GM21528 (cell line): Measurements from ENCODE around the gene FLNB.

Source experiments
- ATAC-seq: cut with Tn5 transposase; IDR thresholded peaks from one replicate; pipeline ENCODE4 v1.9.1; 2021; ENCODE audit warnings: mild to moderate bottlenecking, moderate library complexity; ENCODE audit not compliant: unreplicated experiment, low FRiP score

The FLNB gene

DNA sequence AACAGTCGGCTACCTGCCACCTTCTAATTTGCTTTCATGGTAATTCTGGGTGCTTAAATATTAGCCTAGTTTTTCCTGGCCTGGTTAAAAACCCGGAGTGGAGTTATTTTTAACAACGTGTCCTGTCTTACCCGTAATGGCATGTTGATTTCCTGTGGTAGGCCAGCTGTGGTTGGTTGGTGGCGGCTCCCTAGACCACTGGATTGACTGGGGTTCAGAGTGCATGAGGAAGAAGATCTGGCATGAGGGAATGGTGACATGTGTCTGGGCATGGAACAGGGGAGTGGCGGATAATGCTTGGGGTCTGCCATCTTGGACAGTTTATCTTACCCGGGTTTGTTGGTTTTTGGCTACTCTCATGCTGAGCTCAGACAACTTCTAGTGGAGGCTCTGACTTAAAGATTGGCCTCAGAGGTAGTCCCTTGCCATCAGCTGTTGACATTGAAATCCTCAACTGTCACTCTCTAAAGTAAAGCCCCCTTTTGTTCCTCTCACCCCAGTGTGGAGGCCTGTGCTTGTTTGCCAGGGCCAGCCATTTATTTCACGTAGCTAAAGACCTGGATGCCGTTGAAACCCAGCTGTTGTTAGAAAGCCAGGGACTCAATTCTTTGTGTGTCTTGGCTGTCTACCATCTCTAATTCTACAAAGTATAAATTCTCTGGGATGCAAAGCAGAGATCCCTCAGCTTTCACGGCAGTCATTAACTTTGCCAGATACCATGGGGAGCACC lies 121.0 kb downstream of the FLNB start:
- ATAC-seq: no peak

DNA sequence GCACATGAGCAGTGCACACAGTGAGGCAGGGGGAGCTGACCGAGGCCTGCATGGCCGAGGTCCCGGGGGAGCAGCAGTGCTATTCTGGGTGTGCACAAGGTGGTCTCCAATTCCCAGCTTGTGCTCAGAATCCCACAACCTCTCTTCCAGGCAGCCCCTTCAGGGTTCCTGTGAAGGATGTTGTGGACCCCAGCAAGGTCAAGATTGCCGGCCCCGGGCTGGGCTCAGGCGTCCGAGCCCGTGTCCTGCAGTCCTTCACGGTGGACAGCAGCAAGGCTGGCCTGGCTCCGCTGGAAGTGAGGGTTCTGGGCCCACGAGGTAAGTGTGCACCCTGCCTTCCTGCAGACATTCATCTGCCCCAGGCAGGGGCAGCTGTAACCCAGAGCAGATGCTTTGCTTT lies 122.4 kb downstream of the FLNB start:
- no peak for ATAC-seq

DNA sequence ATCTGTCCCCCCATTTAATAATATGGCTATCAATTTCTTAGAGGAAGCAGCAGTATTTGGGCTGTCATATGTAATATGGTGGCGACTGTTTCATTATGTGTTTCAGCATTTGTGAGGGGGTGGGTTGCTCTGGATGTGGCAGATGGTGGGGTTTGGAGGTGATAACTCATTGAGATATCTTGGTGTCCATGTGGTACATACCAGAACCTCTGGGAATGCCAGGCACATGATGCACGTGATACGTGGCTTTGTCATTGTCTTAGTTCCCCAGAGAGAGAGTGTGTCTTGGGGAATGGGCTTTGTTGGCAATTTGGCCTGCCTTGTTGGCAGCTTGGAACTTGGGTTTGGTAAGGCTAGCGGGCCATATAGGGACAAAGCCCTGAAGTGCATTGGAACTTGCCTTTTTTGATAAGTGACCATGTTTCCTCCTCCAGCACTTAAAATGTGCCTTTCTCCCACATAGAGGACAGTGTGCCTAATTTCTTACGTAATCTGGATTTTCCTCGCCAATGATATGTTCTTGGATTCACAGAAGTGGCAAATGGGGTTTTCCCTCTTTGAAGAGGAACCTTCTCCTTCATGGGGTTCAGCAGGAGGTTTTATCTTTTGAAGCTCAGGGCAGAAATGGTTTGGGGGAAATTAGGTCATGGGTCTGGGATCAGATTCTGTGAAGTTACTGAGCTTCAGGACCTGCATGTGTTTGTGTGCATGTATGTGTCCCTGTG lies 123.0 kb downstream of the FLNB start:
- no peak for ATAC-seq

DNA sequence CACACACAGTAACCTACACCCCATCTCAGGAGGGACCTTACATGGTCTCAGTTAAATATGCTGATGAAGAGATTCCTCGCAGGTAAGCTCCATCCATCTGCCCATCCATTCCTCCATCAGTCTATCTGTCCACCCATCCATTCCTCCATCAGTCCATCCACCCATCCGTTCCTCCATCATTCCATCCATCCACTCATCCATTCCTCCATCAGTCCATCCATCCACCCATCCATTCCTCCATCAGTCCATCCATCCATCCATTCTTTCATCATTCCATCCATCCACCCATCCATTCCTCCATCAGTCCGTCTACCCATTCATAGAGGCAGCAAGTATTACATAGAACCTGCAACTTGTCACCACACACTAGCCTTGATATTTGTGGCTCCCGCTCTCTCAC lies 124.6 kb downstream of the FLNB start:
- ATAC-seq: no peak

DNA sequence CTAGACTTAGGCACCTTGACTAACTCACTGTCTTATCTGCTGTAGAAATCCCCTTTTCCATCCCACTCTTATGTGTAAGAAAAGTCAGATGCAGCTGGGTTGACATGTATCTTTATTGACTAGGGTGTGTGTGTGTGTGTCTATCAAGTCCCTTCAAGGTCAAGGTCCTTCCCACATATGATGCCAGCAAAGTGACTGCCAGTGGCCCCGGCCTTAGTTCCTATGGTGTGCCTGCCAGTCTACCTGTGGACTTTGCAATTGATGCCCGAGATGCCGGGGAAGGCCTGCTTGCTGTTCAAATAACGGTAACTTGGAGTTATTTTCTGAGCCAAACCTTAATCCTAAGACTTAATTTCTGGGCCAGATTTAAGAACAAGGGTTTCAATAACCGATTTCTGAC lies 126.2 kb downstream of the FLNB start:
- ATAC-seq: no peak

DNA sequence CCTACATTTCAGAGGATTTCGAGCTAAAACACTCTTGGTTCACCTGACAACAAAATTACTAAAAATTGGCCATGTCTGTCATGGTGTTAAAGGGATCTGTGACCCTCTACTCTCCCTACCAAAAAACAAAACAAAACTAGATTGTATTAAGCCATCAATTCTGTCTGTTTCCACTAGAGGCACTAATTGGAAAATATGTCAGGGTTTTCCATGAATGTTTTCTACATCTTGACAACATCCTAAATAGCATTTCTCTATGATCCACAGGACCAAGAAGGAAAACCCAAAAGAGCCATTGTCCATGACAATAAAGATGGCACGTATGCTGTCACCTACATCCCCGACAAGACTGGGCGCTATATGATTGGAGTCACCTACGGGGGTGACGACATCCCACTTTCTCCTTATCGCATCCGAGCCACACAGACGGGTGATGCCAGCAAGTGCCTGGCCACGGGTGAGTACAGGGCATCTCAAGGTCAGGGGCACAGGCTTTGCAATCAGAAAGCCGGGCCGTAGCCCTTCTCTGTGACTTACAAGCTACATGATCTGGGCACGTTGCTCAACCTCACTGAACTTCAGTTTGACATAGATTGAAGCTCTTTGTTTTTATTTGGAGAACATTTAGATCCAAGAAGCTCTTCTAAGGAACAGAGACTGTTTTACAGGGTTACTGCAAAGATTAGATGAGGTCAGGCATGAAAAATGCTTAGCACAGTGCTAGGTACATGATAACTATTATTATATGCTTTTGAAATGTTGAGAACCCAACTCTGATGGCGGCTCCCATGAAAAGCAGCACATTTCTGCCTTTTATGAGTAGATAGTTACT lies 127.7 kb downstream of the FLNB start:
- ATAC-seq: no peak

DNA sequence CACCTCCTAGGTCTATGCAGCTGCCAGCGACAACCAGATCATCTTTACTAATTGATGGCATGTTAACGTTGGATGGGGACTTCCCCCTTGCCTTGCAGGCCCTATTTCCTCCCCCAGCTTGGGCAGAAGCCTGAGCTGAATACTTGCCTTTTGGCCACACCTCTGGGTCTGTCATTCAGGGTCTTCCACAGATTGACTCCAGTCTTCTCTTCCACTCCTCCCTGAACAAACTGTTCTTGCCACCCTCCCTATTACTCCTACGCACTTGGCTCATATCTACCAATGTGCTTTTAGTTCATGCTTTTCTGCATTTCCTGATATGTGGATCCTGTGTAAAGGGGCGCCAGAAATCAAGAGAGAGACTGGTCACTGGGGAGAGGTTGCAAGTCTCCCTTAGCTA lies 129.1 kb downstream of the FLNB start:
- no peak for ATAC-seq

DNA sequence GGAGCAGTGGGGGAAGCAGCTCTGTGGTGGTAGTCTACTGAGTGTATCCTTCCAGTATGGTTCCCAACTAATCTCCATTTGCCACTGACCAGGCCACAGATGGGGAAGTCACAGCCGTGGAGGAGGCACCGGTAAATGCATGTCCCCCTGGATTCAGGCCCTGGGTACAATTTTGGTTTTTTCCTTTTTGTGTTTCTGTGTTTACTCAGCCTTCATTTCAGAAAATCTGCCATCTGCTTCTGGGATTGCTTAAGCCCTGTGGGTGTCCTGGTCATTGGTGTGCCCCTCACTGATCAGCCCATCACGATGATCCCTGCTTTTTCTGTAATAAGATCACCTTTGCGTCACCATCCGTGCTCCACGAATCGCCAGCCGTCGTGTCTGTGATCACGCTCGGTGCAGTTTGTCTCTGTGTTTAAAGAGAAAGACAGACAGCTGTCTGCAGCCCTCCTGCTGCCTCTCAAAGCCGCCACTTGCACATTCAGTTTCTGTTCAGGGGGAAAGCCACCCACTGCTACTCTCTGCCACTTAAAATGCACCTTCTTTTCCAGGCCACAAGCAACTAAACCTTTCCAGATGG lies 133.6 kb downstream of the FLNB start:
- no peak for ATAC-seq

DNA sequence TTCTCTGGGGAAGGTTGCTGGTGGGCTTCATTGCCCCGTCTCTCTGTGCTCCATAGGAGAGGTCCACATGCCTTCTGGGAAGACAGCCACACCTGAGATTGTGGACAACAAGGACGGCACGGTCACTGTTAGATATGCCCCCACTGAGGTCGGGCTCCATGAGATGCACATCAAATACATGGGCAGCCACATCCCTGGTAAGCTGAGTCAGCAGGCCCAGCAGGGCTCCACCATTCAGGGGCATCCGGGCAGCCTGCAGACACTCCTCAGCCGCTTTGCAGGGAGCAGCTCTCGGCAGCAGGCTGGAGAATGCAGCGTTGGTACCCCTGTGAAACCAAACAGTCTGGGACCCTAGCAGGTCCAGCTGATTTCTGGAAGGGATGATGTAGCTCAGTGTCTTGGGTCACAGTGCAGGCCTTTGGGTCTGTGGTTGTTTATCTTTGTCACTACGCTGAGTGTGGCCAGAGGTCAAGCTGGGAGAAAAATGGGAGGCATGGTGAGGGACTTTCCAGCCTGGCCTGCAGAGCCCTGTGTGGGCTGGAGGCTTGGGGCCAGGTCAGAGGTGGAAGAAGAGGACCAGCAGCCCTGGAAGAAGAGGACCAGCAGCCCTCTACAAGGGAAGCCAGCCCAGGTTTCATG lies 135.3 kb downstream of the FLNB start:
- no peak for ATAC-seq

DNA sequence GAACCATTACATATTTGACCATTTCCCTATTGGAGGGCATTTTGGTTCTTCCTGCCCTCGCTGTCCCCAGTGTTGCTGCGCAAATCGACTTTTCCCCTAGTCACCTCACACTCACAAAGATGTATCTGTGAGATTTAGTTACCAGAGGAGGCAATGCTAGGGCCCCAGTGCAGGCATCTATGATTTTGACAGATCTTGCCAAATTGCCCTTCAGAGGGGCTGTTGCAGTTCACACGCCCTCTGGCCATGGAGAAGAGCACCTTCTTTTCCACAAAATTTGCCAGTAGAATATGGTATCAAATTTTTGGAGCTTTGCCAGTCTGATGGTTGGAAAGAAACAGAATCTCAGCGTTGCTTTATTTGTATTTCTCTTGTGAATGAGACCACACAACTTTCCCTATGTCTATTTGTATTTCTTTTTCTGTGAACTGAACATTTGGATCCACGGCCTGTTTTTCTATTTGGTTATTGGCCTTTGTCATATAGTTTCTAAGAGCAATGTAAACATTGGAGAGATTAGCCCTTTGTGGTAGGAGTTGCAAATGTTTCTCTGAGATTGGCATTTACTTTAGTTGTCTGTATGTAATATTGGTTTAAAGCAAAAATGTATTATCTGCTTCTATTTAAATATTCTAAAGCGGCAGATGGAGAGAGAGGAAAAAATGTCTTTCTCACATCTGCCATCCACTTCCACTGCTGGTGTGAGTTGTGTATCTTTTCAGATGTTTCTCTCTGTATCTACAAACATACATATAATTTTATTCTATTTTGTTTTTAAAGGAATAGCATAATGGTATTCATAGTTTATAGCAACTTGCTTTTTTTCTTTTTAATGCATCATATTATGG lies 136.5 kb downstream of the FLNB start:
- ATAC-seq: no peak

DNA sequence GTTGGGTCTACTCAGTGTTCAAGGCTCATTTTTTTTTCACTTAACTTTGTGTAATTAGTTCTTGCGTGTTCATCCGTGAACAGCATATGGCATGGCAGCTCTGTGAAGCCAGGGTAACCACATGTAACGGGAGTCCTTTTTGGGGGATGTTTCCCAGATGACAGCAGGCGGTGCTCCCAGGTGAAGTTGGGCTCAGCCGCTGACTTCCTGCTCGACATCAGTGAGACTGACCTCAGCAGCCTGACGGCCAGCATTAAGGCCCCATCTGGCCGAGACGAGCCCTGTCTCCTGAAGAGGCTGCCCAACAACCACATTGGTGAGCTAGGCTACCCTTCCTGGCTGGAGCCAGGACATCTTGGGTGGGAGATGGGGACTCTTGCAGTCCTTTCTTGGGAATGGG lies 139.8 kb downstream of the FLNB start:
- no peak for ATAC-seq

DNA sequence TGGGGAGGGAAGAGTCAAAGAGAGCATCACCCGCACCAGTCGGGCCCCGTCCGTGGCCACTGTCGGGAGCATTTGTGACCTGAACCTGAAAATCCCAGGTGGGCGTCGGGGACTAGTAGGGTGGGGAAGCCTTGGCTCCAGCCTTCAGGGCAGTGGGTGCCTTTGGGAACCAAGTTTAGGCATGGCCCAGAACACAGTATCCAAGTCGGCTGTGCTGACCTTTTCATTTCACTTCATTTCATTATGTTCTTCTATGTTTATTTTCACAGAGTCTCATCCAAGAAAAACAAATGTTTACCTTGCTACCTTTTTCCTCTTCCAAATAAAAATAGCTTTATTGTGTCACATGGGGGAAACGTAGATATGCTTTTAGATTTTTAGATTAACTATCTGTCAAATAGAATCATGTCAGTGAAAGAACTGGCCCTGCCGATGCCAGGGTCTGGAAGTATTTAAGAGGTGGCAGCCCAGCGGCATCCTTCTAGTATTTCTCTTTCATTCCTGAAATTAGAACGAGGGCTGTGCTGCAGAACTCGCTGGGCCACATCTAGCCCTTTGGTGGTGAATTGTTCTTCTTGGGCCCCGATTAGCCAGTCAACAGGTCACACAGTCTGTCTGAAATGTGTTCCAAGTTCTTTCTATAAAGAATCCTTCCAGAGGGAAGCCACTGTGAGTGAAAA lies 142.0 kb downstream of the FLNB start:
- ATAC-seq: no peak

DNA sequence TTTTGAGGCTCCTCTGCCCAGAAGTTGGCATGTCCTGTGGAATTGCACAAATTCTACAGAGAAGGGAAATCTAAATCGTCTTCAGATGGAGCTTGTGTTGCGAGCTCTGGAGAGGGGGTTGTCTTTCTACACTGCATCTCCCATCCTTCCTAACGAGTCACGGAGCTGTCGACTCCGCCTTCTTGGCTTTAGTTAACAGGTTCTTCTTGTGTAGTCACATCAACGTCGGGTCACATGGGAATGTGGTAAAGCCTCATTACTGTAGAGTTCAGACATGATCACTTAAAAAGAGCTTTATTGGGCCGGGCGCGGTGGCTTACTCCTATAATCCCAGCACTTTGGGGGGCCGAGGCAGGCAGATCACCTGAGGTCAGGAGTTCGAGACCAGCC lies 142.6 kb downstream of the FLNB start:
- ATAC-seq: no peak

DNA sequence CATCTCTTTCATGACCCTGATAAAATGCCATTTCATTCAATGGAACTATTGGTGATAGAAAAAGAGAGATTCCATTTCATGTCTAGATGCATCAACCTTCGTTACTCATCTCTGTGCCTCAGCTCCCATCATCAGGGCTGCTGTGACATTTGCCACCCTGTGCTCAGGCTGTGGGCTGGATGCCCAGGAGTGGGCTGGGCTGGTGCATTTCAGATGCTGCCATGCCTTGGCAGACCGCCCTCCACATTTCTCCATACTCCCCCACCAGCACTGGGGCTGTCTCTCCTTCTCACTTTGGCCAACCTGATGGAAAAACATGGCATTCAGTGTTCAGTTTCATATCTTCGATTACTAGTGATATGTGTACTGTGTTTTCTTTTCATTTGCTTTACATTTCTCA lies 143.4 kb downstream of the FLNB start:
- no peak for ATAC-seq

DNA sequence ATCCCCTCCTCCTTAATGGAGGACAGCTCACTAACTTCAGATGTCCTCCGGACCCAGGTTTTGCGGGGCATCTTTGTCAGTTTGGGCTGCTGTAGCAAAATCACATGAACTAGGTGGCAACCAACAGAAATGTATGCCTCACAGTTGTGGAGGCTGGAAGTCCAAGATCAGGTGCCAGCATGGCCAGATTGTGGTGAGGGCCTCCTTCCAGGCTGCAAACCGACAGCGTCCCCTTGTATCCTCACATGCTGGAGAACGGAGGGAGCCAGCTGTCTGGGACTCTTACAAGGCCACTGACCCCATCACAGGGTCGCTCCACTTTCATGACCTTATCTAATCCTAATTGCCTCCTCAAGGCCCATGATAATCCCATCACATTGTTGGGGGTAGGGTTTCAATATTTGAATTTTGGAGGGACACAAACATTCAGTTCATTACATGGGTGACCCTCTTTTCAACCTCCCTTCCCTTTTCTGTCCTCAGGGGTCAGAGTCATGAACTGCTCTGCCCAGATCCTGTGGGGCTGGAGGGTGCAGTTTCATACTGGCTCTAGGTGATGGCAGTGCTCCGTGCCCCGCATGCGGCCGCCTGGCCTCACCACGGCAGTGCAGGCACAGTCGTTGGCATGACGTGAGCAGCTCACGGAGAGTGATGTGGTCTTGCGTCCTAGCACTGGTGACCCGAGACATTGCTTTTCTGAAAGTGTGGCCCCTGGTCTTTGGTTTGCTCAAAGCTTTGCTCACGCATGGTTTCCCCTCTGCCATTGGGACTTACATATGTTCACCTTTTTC lies 144.2 kb downstream of the FLNB start:
- no peak for ATAC-seq

DNA sequence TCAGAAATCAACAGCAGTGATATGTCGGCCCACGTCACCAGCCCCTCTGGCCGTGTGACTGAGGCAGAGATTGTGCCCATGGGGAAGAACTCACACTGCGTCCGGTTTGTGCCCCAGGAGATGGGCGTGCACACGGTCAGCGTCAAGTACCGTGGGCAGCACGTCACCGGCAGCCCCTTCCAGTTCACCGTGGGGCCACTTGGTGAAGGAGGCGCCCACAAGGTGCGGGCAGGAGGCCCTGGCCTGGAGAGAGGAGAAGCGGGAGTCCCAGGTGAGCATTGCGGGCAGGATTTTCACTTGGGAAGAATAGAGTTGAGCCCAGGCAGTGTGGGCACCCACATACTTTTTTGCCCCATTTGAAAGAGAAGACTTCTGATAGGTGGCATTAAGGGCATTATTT lies 145.1 kb downstream of the FLNB start:
- ATAC-seq: no peak

DNA sequence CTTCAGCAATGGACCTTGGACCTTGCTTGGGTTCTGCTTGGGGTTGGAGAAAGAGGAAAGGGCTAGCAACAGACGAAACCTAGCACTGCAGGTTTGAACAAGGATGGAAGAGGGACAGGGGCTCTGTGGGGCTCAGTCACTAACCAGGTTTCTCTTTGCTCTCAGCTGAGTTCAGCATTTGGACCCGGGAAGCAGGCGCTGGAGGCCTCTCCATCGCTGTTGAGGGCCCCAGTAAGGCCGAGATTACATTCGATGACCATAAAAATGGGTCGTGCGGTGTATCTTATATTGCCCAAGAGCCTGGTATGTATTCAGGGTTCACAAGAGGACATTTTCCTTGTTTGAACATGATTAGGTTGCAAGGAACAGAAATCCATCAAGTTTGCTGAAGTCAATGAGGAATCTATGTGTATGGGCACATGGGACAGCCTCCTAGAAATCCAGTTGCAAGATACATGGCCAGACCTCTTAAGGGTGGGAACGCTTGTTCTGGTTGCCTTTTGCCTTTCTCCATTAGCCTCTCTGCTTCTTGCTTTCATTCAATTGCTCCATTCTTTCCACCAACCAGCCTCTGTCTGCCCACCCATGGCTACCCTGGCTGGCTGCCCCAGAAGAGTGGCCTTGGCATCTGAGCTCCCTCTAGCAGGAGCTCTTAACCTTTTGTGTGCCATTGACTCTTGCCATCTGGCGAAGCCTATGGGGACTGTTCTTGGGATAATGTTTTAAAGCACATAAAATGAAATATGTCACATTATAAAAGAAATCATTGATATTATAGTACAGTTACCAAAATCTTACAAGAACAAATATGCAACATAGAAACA lies 146.6 kb downstream of the FLNB start:
- ATAC-seq: no peak

DNA sequence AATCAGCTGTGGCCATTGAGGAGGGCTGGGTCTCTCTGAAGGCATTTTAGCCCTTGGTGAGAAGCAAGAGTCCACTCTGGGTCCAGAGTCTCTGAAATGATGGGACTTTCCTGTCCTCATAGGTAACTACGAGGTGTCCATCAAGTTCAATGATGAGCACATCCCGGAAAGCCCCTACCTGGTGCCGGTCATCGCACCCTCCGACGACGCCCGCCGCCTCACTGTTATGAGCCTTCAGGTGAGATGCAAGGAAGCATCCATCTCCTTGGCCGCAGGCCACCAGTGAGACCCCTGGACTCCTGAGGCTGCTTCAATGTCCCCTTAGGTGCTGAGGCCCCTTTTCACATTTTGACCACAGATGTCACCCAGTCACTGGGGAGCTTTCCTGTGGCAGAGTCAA lies 147.6 kb downstream of the FLNB start:
- no peak for ATAC-seq
